Glutamatergic neuron (in vitro differentiated cells): ENCODE data around the gene SLC43A2. TPM values are rescaled to one million over a fixed set of nuclear protein-coding genes. Genes with fewer than 3 reads are reported as not detected.

Source experiments
- DNase-seq: peaks from one replicate; pipeline ENCODE4 v3.0.0; 2022
- H3K27ac Mint-ChIP-seq: one replicate; pipeline ENCODE4 v1.8.0; 2020; ENCODE audit warnings: mild to moderate bottlenecking, mixed read lengths, inconsistent platforms; ENCODE audit not compliant: unreplicated experiment
- H3K27me3 Mint-ChIP-seq: one replicate; pipeline ENCODE4 v1.8.0; 2020; ENCODE audit warnings: mild to moderate bottlenecking, moderate library complexity, mixed read lengths, inconsistent platforms; ENCODE audit not compliant: unreplicated experiment
- H3K36me3 Mint-ChIP-seq: one replicate; pipeline ENCODE4 v1.8.0; 2020; ENCODE audit warnings: mild to moderate bottlenecking, mixed read lengths, inconsistent platforms; ENCODE audit not compliant: unreplicated experiment
- H3K4me1 Mint-ChIP-seq: one replicate; pipeline ENCODE4 v1.8.0; 2020; ENCODE audit warnings: mild to moderate bottlenecking, low read depth, mixed read lengths, inconsistent platforms; ENCODE audit not compliant: unreplicated experiment
- H3K4me3 Mint-ChIP-seq: one replicate; pipeline ENCODE4 v1.8.0; 2020; ENCODE audit warnings: mild to moderate bottlenecking, mixed read lengths, inconsistent platforms; ENCODE audit not compliant: unreplicated experiment
- H3K9me3 Mint-ChIP-seq: one replicate; pipeline ENCODE4 v1.8.0; 2020; ENCODE audit warnings: mild to moderate bottlenecking, moderate library complexity, mixed read lengths, inconsistent platforms; ENCODE audit not compliant: unreplicated experiment
- CTCF ChIP-seq: fragments of 200-600 bp; sonication (generic); IDR thresholded peaks from one replicate; pipeline ENCODE4 v1.5.0; 2021; ENCODE audit not compliant: partially characterized antibody, unreplicated experiment
- total RNA-seq: library from RNA; stranded (reverse); fragmentation: NEBNext Ultra II Directional; extraction: Animal tissue kit (Norgen Biotek cat#: 25700); gene quantifications from one replicate; pipeline ENCODE4 v1.2.1, GENCODE V29; 2021; ENCODE audit not compliant: unreplicated experiment

SLC43A2 gene
- total RNA-seq, 1 donor from 2014 or later: 31.3 TPM

GRCh38 chr17:1597861-1598342, 30.7 kb downstream of the SLC43A2 start:
- Mint-ChIP-seq H3K36me3 (peaks cover 15% of the 10 kb centered on the region), H3K9me3 (peaks cover 7% of the 10 kb centered on the region), H3K4me1 (no peaks in the 10 kb centered on the region), H3K27me3 (no peaks in the 10 kb centered on the region), H3K4me3 (no peak overlapping the region), H3K27ac (no peak overlapping the region)
- TF ChIP-seq CTCF: no peak
- DNase-seq: no peak

- no peak for TF ChIP-seq CTCF
- H3K27me3 Mint-ChIP-seq: no peaks in the 10 kb centered on the region
- no peak overlapping the region for H3K4me3 Mint-ChIP-seq
- H3K4me1 Mint-ChIP-seq: no peaks in the 10 kb centered on the region
- no peak overlapping the region for H3K27ac Mint-ChIP-seq
- H3K9me3 Mint-ChIP-seq: peaks cover 7% of the 10 kb centered on the region
- DNase-seq: no peak
- H3K36me3 Mint-ChIP-seq: no peaks in the 10 kb centered on the region
Observed at GRCh38 chr17:1593630-1593931, 35.1 kb downstream of the SLC43A2 start.

- peaks cover 7% of the 10 kb centered on the region for H3K9me3 Mint-ChIP-seq
- no peak overlapping the region for H3K27ac Mint-ChIP-seq
- no peak overlapping the region for H3K4me3 Mint-ChIP-seq
- H3K4me1 Mint-ChIP-seq: no peaks in the 10 kb centered on the region
- DNase-seq: no peak
- no peak for TF ChIP-seq CTCF
- H3K36me3 Mint-ChIP-seq: no peaks in the 10 kb centered on the region
- no peaks in the 10 kb centered on the region for H3K27me3 Mint-ChIP-seq
Observed at GRCh38 chr17:1592751-1593629, 35.6 kb downstream of the SLC43A2 start.

GRCh38 chr17:1591474-1592090, 37.1 kb downstream of the SLC43A2 start:
- Mint-ChIP-seq H3K36me3 (no peaks in the 10 kb centered on the region), H3K27ac (no peak overlapping the region), H3K27me3 (peaks cover 2% of the 10 kb centered on the region), H3K4me3 (no peak overlapping the region), H3K4me1 (no peaks in the 10 kb centered on the region), H3K9me3 (peaks cover 5% of the 10 kb centered on the region)
- TF ChIP-seq CTCF: no peak
- DNase-seq: no peak
